HepG2 (cell line): Measurements from ENCODE around the gene ABHD1. TPM values are rescaled to one million over a fixed set of nuclear protein-coding genes. Genes with fewer than 3 reads are reported as not detected.
A peak's percentile ranks its signal among the peaks of the same experiment; 100 is the strongest.

ENCODE experiments used
- BRD4 ChIP-seq: sonication (generic); formaldehyde crosslinking; IDR thresholded peaks from 2 replicates; pipeline ENCODE4 v1.4.0; 2020; ENCODE audit warnings: missing genetic modification reagents
- CENPX ChIP-seq: sonication (generic); formaldehyde crosslinking; IDR thresholded peaks from 2 replicates; pipeline ENCODE4 v1.9.0; 2021; ENCODE audit warnings: mild to moderate bottlenecking, missing genetic modification reagents, moderate library complexity
- HES4 ChIP-seq: sonication (generic); formaldehyde crosslinking; IDR thresholded peaks from 2 replicates; pipeline ENCODE4 v1.9.0; 2021; ENCODE audit warnings: mild to moderate bottlenecking, missing genetic modification reagents, borderline replicate concordance
- HMGA1 ChIP-seq: sonication (generic); formaldehyde crosslinking; conservative IDR thresholded peaks from 2 replicates; pipeline ENCODE4 v1.4.0; 2020; ENCODE audit warnings: missing genetic modification reagents
- KAT7 ChIP-seq: IDR thresholded peaks from 2 replicates; pipeline ENCODE4 v1.6.1; 2018; ENCODE audit warnings: borderline replicate concordance, missing compliant biosample characterization
- PHF8 ChIP-seq: sonication (generic); formaldehyde crosslinking; IDR thresholded peaks from 2 replicates; pipeline ENCODE4 v1.5.0; 2020; ENCODE audit warnings: missing genetic modification reagents
- RARG ChIP-seq: sonication (generic); formaldehyde crosslinking; IDR thresholded peaks from 2 replicates; pipeline ENCODE4 v1.4.0; 2020; ENCODE audit warnings: low read depth, mild to moderate bottlenecking, missing genetic modification reagents
- SIN3B ChIP-seq: fragments of 150-350 bp; IDR thresholded peaks from 2 replicates; pipeline ENCODE4 v1.6.1; 2014; ENCODE audit warnings: low read length
- SYNCRIP ChIP-seq: fragments of 200-400 bp; formaldehyde crosslinking; IDR thresholded peaks from 2 replicates; pipeline ENCODE4 v1.6.1; 2018; ENCODE audit warnings: mild to moderate bottlenecking, low read depth, low read length; ENCODE audit not compliant: insufficient read depth
- ZBTB7A ChIP-seq: sonication (generic); formaldehyde crosslinking; IDR thresholded peaks from 2 replicates; pipeline ENCODE4 v1.8.0; 2022; ENCODE audit warnings: mild to moderate bottlenecking, missing genetic modification reagents
- ZFP37 ChIP-seq: sonication (generic); formaldehyde crosslinking; IDR thresholded peaks from 2 replicates; pipeline ENCODE4 v1.4.0; 2020; ENCODE audit warnings: missing genetic modification reagents, borderline replicate concordance
- ZNF263 ChIP-seq: sonication (generic); formaldehyde crosslinking; IDR thresholded peaks from 2 replicates; pipeline ENCODE4 v1.4.0; 2020; ENCODE audit warnings: missing genetic modification reagents
- ZNF883 ChIP-seq: sonication (generic); formaldehyde crosslinking; IDR thresholded peaks from 2 replicates; pipeline ENCODE4 v1.5.1; 2020; ENCODE audit warnings: mild to moderate bottlenecking, missing genetic modification reagents; ENCODE audit errors: not compliant biosample characterization
- polyA plus RNA-seq, 8 experiments: library from polyadenylated mRNA; depleted of rRNA in 3 of 8; stranded (reverse) in 7 of 8; unstranded in 1 of 8; fragments of >200 nt; fragmentation: Illumina TruSeq in 4 of 8; extraction: Trizol in 4 of 8; gene quantifications; 2 replicates each; pipeline versions ENCODE4 v1.2.1 to v1.2.3, GENCODE V29; 2011 to 2016; ENCODE audit warnings: low read depth in 4 of 8, missing spikeins in 1 of 8, mixed read lengths in 1 of 8; ENCODE audit not compliant: insufficient read depth in 1 of 8
- total RNA-seq, 5 experiments: library from RNA; depleted of rRNA; stranded (reverse); fragments of >200 nt; fragmentation: Illumina TruSeq; extraction: Trizol; gene quantifications; 2 replicates each; pipeline ENCODE4 v1.2.3, GENCODE V29; 2016; ENCODE audit warnings: low read depth in 1 of 5
- TF ChIP-seq, protein P1 (sequence below): sonication (generic); formaldehyde crosslinking; IDR thresholded peaks from 2 replicates; pipeline ENCODE4 v1.4.0; 2020; ENCODE audit warnings: missing genetic modification reagents, mild to moderate bottlenecking, borderline replicate concordance
- TF ChIP-seq, protein P2 (sequence below): sonication (generic); formaldehyde crosslinking; IDR thresholded peaks from 2 replicates; pipeline ENCODE4 v1.8.0; 2022; ENCODE audit warnings: mild to moderate bottlenecking, missing genetic modification reagents; ENCODE audit not compliant: insufficient replicate concordance
- TF ChIP-seq, protein P3 (sequence below): sonication (generic); formaldehyde crosslinking; IDR thresholded peaks from 2 replicates; pipeline ENCODE4 v1.8.0; 2022; ENCODE audit warnings: missing genetic modification reagents, low read depth, mild to moderate bottlenecking, borderline replicate concordance
- TF ChIP-seq, protein P4 (sequence below): sonication (generic); formaldehyde crosslinking; IDR thresholded peaks from 2 replicates; pipeline ENCODE4 v1.4.0; 2020; ENCODE audit warnings: low read depth, mild to moderate bottlenecking, missing genetic modification reagents
- TF ChIP-seq, protein P5 (sequence below): sonication (generic); formaldehyde crosslinking; IDR thresholded peaks from 2 replicates; pipeline ENCODE4 v1.9.0; 2022; ENCODE audit warnings: missing genetic modification reagents, mild to moderate bottlenecking, borderline replicate concordance

ABHD1 gene
- total and polyA plus RNA-seq, 2 of the 13 experiments (the other 11 are each of a cell fraction or from before 2014, with no cell fraction given), result 0.04 to 0.81 TPM

DNA sequence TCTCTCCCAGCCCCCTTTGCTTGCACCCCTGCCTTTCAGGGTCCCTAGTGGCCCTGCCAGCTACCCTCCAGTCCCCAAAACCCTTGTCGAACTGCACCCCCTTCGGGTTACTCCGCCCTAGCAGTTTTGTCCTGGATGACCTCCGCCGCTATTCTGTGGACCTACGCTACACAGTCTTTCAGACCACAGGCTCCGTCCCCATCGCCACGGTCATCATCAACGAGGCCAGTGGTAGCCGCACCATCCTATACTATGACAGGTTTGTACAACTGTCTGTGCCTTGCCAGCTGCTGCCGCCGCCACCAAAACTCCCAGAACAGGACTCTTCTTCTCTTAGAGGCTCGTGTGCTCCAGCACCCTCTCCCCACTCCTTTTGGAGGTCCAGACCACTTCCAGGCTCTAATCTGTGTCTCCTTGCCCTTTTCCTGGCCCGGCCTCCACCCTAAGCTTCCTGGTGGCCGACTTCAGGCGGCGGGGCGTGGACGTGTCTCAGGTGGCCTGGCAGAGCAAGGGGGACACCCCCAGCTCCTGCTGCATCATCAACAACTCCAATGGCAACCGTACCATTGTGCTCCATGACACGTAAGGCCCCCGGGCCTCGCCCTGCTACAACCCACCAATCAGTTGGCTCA, 29.1 kb upstream of the ABHD1 start (continued):
- TF ChIP-seq, protein P1, sequence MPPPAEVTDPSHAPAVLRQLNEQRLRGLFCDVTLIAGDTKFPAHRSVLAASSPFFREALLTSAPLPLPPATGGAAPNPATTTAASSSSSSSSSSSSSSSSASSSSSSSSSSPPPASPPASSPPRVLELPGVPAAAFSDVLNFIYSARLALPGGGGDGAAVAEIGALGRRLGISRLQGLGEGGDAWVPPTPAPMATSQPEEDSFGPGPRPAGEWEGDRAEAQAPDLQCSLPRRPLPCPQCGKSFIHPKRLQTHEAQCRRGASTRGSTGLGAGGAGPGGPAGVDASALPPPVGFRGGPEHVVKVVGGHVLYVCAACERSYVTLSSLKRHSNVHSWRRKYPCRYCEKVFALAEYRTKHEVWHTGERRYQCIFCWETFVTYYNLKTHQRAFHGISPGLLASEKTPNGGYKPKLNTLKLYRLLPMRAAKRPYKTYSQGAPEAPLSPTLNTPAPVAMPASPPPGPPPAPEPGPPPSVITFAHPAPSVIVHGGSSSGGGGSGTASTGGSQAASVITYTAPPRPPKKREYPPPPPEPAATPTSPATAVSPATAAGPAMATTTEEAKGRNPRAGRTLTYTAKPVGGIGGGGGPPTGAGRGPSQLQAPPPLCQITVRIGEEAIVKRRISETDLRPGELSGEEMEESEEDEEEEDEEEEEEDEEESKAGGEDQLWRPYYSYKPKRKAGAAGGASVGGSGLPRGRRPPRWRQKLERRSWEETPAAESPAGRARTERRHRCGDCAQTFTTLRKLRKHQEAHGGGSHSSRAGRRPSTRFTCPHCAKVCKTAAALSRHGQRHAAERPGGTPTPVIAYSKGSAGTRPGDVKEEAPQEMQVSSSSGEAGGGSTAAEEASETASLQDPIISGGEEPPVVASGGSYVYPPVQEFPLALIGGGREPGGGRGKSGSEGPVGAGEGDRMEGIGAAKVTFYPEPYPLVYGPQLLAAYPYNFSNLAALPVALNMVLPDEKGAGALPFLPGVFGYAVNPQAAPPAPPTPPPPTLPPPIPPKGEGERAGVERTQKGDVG (CRISPR knock-in tag), result peak; percentile 62; the same call in 1 of the 2 replicates
- TF ChIP-seq, protein P2, sequence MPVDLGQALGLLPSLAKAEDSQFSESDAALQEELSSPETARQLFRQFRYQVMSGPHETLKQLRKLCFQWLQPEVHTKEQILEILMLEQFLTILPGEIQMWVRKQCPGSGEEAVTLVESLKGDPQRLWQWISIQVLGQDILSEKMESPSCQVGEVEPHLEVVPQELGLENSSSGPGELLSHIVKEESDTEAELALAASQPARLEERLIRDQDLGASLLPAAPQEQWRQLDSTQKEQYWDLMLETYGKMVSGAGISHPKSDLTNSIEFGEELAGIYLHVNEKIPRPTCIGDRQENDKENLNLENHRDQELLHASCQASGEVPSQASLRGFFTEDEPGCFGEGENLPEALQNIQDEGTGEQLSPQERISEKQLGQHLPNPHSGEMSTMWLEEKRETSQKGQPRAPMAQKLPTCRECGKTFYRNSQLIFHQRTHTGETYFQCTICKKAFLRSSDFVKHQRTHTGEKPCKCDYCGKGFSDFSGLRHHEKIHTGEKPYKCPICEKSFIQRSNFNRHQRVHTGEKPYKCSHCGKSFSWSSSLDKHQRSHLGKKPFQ, result no peak
- TF ChIP-seq KAT7, result no peak
- peak; percentile 2; the same call in 1 of the 2 replicates for TF ChIP-seq HES4 (CRISPR knock-in tag)
- no peak for TF ChIP-seq HMGA1
- TF ChIP-seq, protein P3, sequence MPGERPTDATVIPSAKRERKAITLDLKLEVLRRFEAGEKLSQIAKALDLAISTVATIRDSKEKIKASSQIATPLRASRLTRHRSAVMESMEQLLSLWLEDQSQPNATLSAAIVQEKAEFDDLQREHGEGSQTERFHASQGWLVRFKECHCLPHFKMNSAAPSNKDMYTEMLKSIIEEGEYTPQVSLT (CRISPR knock-in tag), result 0 out of 2 replicates have a peak, but pooled peaks have one; percentile 59
- TF ChIP-seq, protein P4, sequence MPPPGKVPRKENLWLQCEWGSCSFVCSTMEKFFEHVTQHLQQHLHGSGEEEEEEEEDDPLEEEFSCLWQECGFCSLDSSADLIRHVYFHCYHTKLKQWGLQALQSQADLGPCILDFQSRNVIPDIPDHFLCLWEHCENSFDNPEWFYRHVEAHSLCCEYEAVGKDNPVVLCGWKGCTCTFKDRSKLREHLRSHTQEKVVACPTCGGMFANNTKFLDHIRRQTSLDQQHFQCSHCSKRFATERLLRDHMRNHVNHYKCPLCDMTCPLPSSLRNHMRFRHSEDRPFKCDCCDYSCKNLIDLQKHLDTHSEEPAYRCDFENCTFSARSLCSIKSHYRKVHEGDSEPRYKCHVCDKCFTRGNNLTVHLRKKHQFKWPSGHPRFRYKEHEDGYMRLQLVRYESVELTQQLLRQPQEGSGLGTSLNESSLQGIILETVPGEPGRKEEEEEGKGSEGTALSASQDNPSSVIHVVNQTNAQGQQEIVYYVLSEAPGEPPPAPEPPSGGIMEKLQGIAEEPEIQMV (CRISPR knock-in tag), result no peak
- TF ChIP-seq ZFP37 (CRISPR knock-in tag), result no peak
- TF ChIP-seq ZBTB7A (CRISPR knock-in tag), result no peak
- TF ChIP-seq ZNF263, result no peak
- TF ChIP-seq PHF8 (CRISPR knock-in tag), result no peak
- TF ChIP-seq RARG (CRISPR knock-in tag), result no peak
- TF ChIP-seq BRD4 (CRISPR knock-in tag), result no peak
- TF ChIP-seq SIN3B, result no peak
- TF ChIP-seq SYNCRIP, result no peak
- TF ChIP-seq, protein P5, sequence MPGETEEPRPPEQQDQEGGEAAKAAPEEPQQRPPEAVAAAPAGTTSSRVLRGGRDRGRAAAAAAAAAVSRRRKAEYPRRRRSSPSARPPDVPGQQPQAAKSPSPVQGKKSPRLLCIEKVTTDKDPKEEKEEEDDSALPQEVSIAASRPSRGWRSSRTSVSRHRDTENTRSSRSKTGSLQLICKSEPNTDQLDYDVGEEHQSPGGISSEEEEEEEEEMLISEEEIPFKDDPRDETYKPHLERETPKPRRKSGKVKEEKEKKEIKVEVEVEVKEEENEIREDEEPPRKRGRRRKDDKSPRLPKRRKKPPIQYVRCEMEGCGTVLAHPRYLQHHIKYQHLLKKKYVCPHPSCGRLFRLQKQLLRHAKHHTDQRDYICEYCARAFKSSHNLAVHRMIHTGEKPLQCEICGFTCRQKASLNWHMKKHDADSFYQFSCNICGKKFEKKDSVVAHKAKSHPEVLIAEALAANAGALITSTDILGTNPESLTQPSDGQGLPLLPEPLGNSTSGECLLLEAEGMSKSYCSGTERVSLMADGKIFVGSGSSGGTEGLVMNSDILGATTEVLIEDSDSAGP (CRISPR knock-in tag), result 0 out of 2 replicates have a peak, but pooled peaks have one; percentile 49
- TF ChIP-seq CENPX (CRISPR knock-in tag), result no peak
- no peak for TF ChIP-seq ZNF883 (CRISPR knock-in tag)
